Fibroblast of skin of left biceps (primary cell): ENCODE data around the gene CIB1.

Source experiments
- DNase-seq, 2 experiments: peaks; one replicate each; pipeline ENCODE4 v3.0.0-alpha.2; 2013; ENCODE audit warnings: low read depth in 2 of 2

Gene CIB1

DNA sequence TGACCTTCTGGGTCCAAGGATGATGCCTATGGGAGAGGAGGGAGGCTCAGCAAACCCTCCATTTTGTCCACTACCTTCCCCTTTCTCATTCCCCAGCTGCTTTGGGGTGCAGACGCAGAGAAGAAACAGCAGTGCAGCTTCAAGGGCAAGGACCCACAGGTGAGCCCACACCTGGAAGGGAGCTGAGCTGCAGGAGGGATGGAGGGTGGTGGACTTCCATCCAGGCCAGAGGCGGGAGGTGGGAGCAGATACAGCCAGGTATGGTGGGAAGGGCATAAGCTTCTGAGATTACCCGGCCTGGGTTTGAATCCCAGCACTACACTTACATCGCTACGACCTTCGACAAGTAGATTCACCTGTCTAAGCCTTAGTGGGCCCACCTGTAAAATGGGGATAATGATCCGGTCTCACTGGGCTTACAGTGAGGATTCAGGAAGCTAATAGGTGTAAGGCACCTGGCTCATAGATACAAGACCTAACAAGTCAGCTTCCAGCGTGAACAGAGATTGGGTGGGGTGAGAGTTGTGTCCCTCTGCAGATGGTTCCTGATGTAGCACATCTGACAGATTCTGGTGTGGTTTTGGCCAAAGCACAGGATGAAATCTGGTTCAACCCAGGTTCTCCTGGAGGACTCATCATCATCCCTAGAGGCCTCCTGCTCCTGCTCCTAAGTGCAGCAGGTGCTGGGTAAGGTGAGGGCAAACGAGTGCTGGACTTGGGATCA is 15.9 kb downstream of the CIB1 start:
- DNase-seq = no peak

- no peak for DNase-seq
These were observed 19.1 kb downstream of the CIB1 start for GRCh38 chr15:90214553-90215196.

DNA sequence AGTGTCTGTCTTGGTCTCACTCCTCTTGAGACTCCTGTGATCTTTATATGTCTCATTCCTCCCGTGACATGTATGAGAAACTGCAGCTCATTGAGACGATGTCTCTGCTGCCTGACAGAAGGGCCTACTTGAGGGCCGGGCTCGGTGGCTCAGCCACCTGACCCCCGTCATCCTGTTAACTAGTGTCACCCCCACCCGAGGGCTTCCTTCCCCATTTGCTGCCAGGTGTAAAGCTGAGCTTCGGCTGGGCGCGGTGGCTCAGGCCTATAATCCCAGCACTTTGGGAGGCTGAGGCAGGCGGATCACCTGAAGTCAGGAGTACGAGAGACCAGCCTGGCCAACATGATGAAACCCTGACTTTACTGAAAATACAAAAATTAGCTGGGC is 19.9 kb downstream of the CIB1 start:
- no peak for DNase-seq

GRCh38 chr15:90213122-90213817 is 20.5 kb downstream of the CIB1 start:
- no peak for DNase-seq

GRCh38 chr15:90212221-90213098 is 21.3 kb downstream of the CIB1 start:
- no peak for DNase-seq

- no peak for DNase-seq
These were observed 22.1 kb downstream of the CIB1 start for GRCh38 chr15:90211440-90212143.

- DNase-seq = no peak
These were observed 22.7 kb downstream of the CIB1 start for GRCh38 chr15:90211009-90211408.

GRCh38 chr15:90210593-90210992 is 23.1 kb downstream of the CIB1 start:
- DNase-seq = no peak

DNA sequence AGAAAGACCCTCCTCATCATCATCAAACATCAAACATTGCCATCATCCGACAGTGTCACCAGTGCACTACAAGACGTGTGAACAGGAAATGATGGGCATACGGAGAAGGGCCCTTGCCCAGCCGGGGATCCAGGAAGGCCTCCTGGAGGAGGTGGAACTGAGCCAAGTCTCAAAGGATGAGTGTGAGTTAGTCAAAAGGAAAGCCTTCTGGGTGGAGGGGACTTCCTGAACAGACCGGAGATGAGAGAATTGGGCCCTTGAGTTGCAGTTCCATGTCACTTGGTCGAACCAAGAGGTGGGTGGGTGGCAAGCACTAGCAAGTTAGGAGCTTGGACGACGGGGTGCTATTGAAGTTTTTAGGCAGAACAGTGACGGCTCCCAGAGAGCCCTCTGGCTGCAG is 24.1 kb downstream of the CIB1 start:
- DNase-seq = no peak

DNA sequence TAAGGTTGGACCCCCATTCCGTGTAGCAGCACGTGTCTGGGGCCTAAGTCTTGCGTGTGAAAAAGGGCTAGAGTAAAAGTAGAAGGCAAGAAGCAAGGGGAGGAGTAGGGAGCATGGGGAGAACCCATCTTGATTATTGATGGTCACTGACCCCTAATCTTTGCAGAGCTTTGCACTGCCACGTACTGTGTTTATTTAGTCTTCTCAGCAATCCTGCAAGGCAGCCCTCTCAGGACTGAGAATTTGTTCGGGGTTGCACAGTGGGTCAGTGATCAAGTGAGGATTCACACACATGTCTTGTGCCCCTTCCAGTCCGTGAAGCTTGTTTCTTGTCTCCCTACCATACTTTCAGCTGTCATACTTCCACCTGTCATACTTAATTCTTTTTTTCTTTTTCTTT is 25.4 kb downstream of the CIB1 start:
- no peak for DNase-seq

- no peak for DNase-seq
These were observed 26.5 kb downstream of the CIB1 start for GRCh38 chr15:90207252-90207651.

DNA sequence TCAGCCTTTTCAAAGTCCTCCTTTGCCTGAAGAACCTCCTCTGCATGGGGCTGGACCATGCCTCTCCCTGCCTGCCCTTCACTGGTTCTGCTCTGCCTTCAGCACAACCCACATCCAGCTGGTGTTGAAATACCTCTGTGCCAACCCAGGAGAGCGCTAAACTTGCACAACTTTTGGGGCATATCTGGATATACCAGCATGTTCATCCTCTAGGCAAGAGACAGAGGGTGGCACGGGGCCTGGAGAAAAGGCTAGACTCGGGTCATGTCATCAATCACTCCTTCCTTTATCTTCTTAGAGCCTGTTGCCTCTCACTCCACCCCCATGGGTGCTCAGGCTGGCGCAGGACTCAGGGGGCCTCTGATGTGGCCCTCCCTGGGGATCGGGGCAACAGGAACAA is 27.9 kb downstream of the CIB1 start:
- DNase-seq = no peak

DNA sequence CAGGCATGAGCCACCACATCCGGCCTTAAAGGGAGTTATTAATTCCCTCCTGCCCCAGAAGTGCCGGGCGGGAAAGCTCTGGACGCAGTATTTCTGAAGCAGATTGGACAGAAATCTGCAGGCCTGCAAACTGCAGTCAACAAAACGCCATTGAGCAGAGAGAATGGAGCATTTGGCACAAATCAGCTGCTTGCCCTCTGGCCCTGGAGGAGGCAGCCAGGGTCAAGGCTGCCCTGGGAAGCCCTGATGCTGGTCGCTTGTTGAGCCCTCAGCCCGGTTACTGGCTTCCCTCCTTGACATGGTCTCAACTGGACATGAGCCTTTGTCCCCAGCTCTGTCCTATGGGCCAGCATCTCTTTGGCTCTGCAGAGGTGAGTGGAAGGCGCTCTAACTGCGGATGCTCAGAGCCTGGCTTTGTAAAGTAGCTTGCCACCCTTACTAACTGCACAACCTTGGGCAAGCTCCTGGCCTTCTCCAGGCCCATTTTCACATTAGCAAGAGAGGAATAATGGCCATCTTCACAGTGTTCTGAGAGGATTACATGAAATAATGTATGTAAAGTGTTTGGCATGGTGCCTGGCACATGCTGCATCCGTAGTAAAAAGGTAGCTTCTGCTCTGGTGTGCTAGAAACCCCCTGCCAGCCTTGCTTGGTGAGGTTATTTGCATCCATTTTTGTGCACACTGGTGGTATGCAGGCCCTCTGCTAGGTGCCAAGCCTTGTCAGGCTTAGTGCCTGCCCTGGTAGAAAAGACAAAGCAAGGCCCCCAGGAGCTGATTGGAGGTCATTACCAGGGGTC is 28.5 kb downstream of the CIB1 start:
- no peak for DNase-seq

GRCh38 chr15:90203922-90204321 is 29.8 kb downstream of the CIB1 start:
- no peak for DNase-seq

DNA sequence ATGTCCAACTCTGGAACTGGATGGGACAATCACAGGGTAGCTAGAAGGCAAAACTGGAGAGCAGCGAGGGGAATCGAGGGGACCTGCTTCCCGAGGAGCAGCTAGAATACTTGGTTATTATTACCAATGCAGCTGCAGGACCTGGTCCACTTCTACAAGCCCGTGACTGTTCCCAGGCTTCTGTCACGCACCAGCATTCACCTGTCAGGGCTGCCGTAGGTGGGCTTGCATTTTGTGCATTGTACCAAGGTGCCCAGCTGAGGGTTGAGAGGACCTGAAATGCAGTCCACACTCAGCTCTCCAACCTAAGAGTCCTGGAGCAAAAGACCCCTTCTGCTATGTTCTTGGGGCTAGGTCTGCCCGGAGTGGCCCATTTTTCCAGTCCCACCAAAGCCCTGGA is 30.3 kb downstream of the CIB1 start:
- DNase-seq = no peak

GRCh38 chr15:90202929-90203328 is 30.8 kb downstream of the CIB1 start:
- DNase-seq = no peak

DNA sequence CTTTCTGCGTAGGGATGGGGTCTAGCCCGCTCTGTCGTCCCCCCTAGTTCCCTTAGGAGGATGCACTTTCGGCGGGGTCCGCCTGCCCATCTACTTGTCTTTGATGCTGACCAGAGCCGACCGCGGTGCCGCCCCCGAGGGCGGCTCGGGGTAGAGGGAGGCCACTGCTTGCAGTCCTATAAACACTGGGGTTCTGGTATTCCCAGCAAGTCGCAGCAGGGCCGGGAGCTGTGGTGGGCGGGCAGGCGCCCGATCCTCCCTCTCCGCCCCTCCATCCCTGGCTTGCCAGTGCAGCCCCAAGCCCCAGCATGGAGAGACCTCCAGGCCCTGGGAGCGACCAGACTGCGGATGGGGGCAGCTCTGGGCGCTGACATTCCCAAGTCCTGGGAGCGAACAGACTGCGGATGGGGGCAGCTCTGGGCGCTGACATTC is 31.8 kb downstream of the CIB1 start:
- no peak for DNase-seq

DNA sequence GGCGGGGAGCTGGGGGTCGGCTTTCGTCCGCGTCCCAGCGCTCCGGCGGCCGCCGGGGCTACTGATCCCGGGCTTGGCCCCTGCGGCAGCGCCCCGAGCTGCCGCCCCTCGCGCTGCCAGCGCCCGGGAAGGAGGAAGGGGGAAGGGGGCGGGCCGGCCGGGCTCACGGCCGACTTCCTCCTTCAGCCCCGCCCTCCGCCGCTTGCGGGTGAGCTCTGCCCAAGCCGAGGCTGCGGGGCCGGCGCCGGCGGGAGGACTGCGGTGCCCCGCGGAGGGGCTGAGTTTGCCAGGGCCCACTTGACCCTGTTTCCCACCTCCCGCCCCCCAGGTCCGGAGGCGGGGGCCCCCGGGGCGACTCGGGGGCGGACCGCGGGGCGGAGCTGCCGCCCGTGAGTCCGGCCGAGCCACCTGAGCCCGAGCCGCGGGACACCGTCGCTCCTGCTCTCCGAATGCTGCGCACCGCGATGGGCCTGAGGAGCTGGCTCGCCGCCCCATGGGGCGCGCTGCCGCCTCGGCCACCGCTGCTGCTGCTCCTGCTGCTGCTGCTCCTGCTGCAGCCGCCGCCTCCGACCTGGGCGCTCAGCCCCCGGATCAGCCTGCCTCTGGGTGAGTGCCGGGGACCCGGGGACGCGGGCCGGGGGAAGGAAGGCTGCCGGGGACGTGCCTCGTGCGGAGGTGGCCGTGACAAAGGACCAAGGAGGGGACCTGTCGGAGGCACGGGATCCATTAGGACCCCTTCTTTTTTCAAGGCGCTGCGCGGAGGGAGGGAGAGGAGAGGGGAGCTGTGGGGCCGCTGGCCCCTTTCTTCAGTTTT is 32.4 kb downstream of the CIB1 start, which contains the start of gene SEMA4B:
SEMA4B (plus strand) TSS at position 201 of the 814 bp plus-strand sequence; CDS start at position 450, 249 bp downstream.
- no peak for DNase-seq

DNA sequence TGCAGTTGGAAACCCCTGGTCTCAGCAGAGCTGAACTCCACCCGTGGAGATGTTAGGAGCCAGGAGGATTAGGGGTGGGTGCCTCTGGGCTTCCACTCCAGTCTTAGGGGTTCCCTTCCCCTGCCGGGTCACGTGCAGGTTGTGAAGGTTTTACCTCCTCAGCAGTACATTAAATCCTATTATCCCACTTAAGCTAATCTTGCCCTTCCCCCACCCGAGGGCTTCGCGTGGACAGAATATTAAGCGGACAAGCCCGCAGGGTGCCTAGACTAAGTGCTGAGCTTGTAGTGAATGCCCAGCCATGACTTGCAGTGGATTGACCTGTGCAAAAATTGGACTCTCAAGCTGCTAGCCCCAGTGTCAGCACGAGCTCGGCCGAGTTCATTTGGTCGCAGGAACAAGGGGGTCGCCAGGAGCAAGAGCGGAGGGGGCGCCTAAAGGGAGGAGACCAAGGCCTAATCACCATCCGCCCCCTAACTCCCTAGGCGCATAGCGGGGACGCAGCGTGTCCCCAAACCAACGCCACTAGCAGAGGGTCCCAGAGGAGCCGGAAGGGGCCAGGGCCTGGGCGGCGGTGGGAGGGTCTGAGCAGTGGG is 33.1 kb downstream of the CIB1 start:
- DNase-seq = no peak
